COLO668 (cell line): ENCODE measurements around the gene PHF2.

Experiments
- DNase-seq: peaks from one replicate; lab custom pipeline; 2025; ENCODE audit not compliant: unreplicated experiment; lab: John Stamatoyannopoulos, UW

PHF2 gene

GRCh38 chr9:93648181-93648580 lies 71.8 kb downstream of the PHF2 start:
- no peak for DNase-seq

- no peak for DNase-seq
Observed at GRCh38 chr9:93648836-93649235, 72.5 kb downstream of the PHF2 start.

GRCh38 chr9:93649610-93650261 lies 73.4 kb downstream of the PHF2 start:
- no peak for DNase-seq

GRCh38 chr9:93650448-93650847 lies 74.1 kb downstream of the PHF2 start:
- no peak for DNase-seq

GRCh38 chr9:93651521-93651950 lies 75.2 kb downstream of the PHF2 start:
- no peak for DNase-seq

- no peak for DNase-seq
Observed at GRCh38 chr9:93652604-93653592, 76.5 kb downstream of the PHF2 start.

GRCh38 chr9:93653760-93654159 lies 77.4 kb downstream of the PHF2 start:
- no peak for DNase-seq

- DNase-seq, result no peak
Observed at GRCh38 chr9:93654351-93654961, 78.1 kb downstream of the PHF2 start.

GRCh38 chr9:93655621-93656425 lies 79.4 kb downstream of the PHF2 start:
- DNase-seq, result no peak

- DNase-seq, result no peak
Observed at GRCh38 chr9:93656426-93657239, 80.2 kb downstream of the PHF2 start.

GRCh38 chr9:93657331-93658111 lies 81.1 kb downstream of the PHF2 start:
- DNase-seq, result no peak

- DNase-seq, result no peak
Observed at GRCh38 chr9:93658184-93658925, 82.0 kb downstream of the PHF2 start.

- no peak for DNase-seq
Observed at GRCh38 chr9:93659044-93659836, 82.9 kb downstream of the PHF2 start.

GRCh38 chr9:93659837-93660177 lies 83.4 kb downstream of the PHF2 start:
- no peak for DNase-seq

- DNase-seq, result no peak
Observed at GRCh38 chr9:93660352-93661046, 84.1 kb downstream of the PHF2 start.

GRCh38 chr9:93661591-93661990 lies 85.2 kb downstream of the PHF2 start:
- no peak for DNase-seq

- no peak for DNase-seq
Observed at GRCh38 chr9:93662016-93662638, 85.7 kb downstream of the PHF2 start.
